ENCODE results near the gene TNS1.

TNS1 gene

GRCh38 chr2:217966423-217967070 lies 36.2 kb downstream of the TNS1 start:
- Histone ChIP-seq H3K9ac (ENCODE audit: low read depth, low read length, poor library complexity, severe bottlenecking) (no peak overlapping the region), H4K20me1 (ENCODE audit: insufficient read depth, low read length, poor library complexity, severe bottlenecking) (no peaks in the 10 kb centered on the region), H3K9me2 (replicated peaks; ENCODE audit: low read depth, low read length) (no peaks in the 10 kb centered on the region), H3K4me2 (ENCODE audit: low read depth, low read length, poor library complexity, severe bottlenecking) (no peak overlapping the region), H3K4me3 (ENCODE audit: low read length, poor library complexity, severe bottlenecking) (no peak overlapping the region), H3K9me3 (ENCODE audit: insufficient read depth, low read depth, low read length) (no peaks in the 10 kb centered on the region), H2AFZ (ENCODE audit: low read length) (no peak overlapping the region), H3K4me1 (ENCODE audit: insufficient read depth, low read length, poor library complexity, severe bottlenecking) (no peaks in the 10 kb centered on the region), H3F3A (ENCODE audit: low read depth) (no peaks in the 10 kb centered on the region), H3K79me2 (ENCODE audit: insufficient read depth, low read length) (no peaks in the 10 kb centered on the region), H3K27me3 (ENCODE audit: insufficient read depth, low read length, poor library complexity, severe bottlenecking) (no peaks in the 10 kb centered on the region), H3K36me3 (ENCODE audit: insufficient read depth, low read length) (no peaks in the 10 kb centered on the region)
- TF ChIP-seq EZH2phosphoT487 (IDR thresholded peaks at IDR 0.05; ENCODE audit: borderline replicate concordance), result no peak
- TF ChIP-seq, protein P1, sequence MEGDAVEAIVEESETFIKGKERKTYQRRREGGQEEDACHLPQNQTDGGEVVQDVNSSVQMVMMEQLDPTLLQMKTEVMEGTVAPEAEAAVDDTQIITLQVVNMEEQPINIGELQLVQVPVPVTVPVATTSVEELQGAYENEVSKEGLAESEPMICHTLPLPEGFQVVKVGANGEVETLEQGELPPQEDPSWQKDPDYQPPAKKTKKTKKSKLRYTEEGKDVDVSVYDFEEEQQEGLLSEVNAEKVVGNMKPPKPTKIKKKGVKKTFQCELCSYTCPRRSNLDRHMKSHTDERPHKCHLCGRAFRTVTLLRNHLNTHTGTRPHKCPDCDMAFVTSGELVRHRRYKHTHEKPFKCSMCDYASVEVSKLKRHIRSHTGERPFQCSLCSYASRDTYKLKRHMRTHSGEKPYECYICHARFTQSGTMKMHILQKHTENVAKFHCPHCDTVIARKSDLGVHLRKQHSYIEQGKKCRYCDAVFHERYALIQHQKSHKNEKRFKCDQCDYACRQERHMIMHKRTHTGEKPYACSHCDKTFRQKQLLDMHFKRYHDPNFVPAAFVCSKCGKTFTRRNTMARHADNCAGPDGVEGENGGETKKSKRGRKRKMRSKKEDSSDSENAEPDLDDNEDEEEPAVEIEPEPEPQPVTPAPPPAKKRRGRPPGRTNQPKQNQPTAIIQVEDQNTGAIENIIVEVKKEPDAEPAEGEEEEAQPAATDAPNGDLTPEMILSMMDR (conservative IDR thresholded peaks at IDR 0.05; ENCODE audit: low read length), result no peak

- no peak overlapping the region for H3K4me3 ChIP-seq (ENCODE audit: low read length, poor library complexity, severe bottlenecking)
- H3K9ac ChIP-seq (ENCODE audit: low read depth, low read length, poor library complexity, severe bottlenecking), result no peak overlapping the region
- H3K4me1 ChIP-seq (ENCODE audit: insufficient read depth, low read length, poor library complexity, severe bottlenecking), result no peaks in the 10 kb centered on the region
- no peaks in the 10 kb centered on the region for H3K9me3 ChIP-seq (ENCODE audit: insufficient read depth, low read depth, low read length)
- no peak overlapping the region for H3K4me2 ChIP-seq (ENCODE audit: low read depth, low read length, poor library complexity, severe bottlenecking)
- no peaks in the 10 kb centered on the region for H3K27me3 ChIP-seq (ENCODE audit: insufficient read depth, low read length, poor library complexity, severe bottlenecking)
- TF ChIP-seq, protein P1 (conservative IDR thresholded peaks at IDR 0.05; ENCODE audit: low read length), result no peak
- no peak for TF ChIP-seq EZH2phosphoT487 (IDR thresholded peaks at IDR 0.05; ENCODE audit: borderline replicate concordance)
- no peaks in the 10 kb centered on the region for H3K36me3 ChIP-seq (ENCODE audit: insufficient read depth, low read length)
- no peaks in the 10 kb centered on the region for H4K20me1 ChIP-seq (ENCODE audit: insufficient read depth, low read length, poor library complexity, severe bottlenecking)
- no peaks in the 10 kb centered on the region for H3F3A ChIP-seq (ENCODE audit: low read depth)
- H3K79me2 ChIP-seq (ENCODE audit: insufficient read depth, low read length), result no peaks in the 10 kb centered on the region
- H2AFZ ChIP-seq (ENCODE audit: low read length), result no peak overlapping the region
- H3K9me2 ChIP-seq (replicated peaks; ENCODE audit: low read depth, low read length), result no peaks in the 10 kb centered on the region
These were observed 38.3 kb downstream of the TNS1 start for GRCh38 chr2:217964275-217965161.

- Histone ChIP-seq H3F3A (ENCODE audit: low read depth) (no peaks in the 10 kb centered on the region), H4K20me1 (ENCODE audit: insufficient read depth, low read length, poor library complexity, severe bottlenecking) (no peaks in the 10 kb centered on the region), H3K4me3 (ENCODE audit: low read length, poor library complexity, severe bottlenecking) (no peak overlapping the region), H3K9me2 (replicated peaks; ENCODE audit: low read depth, low read length) (no peaks in the 10 kb centered on the region), H3K4me1 (ENCODE audit: insufficient read depth, low read length, poor library complexity, severe bottlenecking) (no peaks in the 10 kb centered on the region), H3K36me3 (ENCODE audit: insufficient read depth, low read length) (no peaks in the 10 kb centered on the region), H3K27me3 (ENCODE audit: insufficient read depth, low read length, poor library complexity, severe bottlenecking) (no peaks in the 10 kb centered on the region), H3K79me2 (ENCODE audit: insufficient read depth, low read length) (no peaks in the 10 kb centered on the region), H3K9ac (ENCODE audit: low read depth, low read length, poor library complexity, severe bottlenecking) (no peak overlapping the region), H3K4me2 (ENCODE audit: low read depth, low read length, poor library complexity, severe bottlenecking) (no peak overlapping the region), H3K9me3 (ENCODE audit: insufficient read depth, low read depth, low read length) (no peaks in the 10 kb centered on the region), H2AFZ (ENCODE audit: low read length) (no peak overlapping the region)
- TF ChIP-seq, protein P1 (conservative IDR thresholded peaks at IDR 0.05; ENCODE audit: low read length), result no peak
- TF ChIP-seq EZH2phosphoT487 (IDR thresholded peaks at IDR 0.05; ENCODE audit: borderline replicate concordance), result no peak
These were observed 42.4 kb downstream of the TNS1 start for GRCh38 chr2:217960351-217960750.

Data from Loucy (cell line).